ENCODE data around the gene KHDC3L. TPM values are rescaled to one million over a fixed set of nuclear protein-coding genes. Genes with fewer than 3 reads are reported as not detected.

KHDC3L gene
- total and polyA plus RNA-seq, 2 of the 13 experiments (the other 11 are each of a cell fraction or from before 2014, with no cell fraction given) = not detected

DNA sequence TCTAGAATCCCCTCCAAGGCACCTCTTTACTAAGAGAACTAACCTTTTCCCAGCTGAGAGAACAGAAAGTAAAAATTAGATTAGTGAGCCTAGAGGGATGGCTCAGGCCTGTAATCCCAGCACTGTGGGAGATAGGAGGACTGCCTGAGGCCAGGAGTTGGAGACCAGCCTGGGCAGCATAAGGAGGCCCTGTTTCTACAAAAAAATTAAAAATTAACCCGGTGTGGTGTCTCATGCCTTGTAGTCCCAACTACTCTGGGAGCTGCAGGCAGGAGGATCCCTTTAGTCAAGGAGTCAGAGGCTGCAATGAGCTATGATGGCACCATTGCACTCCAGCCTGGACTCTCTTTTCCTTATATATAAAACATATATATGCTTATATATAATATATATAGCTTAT is 12.8 kb downstream of the KHDC3L start (continued):
- TF ChIP-seq, protein P1, sequence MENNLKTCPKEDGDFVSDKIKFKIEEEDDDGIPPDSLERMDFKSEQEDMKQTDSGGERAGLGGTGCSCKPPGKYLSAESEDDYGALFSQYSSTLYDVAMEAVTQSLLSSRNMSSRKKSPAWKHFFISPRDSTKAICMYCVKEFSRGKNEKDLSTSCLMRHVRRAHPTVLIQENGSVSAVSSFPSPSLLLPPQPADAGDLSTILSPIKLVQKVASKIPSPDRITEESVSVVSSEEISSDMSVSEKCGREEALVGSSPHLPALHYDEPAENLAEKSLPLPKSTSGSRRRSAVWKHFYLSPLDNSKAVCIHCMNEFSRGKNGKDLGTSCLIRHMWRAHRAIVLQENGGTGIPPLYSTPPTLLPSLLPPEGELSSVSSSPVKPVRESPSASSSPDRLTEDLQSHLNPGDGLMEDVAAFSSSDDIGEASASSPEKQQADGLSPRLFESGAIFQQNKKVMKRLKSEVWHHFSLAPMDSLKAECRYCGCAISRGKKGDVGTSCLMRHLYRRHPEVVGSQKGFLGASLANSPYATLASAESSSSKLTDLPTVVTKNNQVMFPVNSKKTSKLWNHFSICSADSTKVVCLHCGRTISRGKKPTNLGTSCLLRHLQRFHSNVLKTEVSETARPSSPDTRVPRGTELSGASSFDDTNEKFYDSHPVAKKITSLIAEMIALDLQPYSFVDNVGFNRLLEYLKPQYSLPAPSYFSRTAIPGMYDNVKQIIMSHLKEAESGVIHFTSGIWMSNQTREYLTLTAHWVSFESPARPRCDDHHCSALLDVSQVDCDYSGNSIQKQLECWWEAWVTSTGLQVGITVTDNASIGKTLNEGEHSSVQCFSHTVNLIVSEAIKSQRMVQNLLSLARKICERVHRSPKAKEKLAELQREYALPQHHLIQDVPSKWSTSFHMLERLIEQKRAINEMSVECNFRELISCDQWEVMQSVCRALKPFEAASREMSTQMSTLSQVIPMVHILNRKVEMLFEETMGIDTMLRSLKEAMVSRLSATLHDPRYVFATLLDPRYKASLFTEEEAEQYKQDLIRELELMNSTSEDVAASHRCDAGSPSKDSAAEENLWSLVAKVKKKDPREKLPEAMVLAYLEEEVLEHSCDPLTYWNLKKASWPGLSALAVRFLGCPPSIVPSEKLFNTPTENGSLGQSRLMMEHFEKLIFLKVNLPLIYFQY (CRISPR knock-in tag; IDR thresholded peaks at IDR 0.05; ENCODE audit: borderline replicate concordance) = no peak
- no peak for TF ChIP-seq FOXA3 (CRISPR knock-in tag; IDR thresholded peaks at IDR 0.05)
- no peak for TF ChIP-seq SNRNP70 (IDR thresholded peaks at IDR 0.05; ENCODE audit: low read depth, low read length)
- no peak for TF ChIP-seq ZNF782 (CRISPR knock-in tag; IDR thresholded peaks at IDR 0.05; ENCODE audit: borderline replicate concordance)
- no peak for TF ChIP-seq U2AF2 (IDR thresholded peaks at IDR 0.05; ENCODE audit: low read depth, low read length)
- TF ChIP-seq, protein P2, sequence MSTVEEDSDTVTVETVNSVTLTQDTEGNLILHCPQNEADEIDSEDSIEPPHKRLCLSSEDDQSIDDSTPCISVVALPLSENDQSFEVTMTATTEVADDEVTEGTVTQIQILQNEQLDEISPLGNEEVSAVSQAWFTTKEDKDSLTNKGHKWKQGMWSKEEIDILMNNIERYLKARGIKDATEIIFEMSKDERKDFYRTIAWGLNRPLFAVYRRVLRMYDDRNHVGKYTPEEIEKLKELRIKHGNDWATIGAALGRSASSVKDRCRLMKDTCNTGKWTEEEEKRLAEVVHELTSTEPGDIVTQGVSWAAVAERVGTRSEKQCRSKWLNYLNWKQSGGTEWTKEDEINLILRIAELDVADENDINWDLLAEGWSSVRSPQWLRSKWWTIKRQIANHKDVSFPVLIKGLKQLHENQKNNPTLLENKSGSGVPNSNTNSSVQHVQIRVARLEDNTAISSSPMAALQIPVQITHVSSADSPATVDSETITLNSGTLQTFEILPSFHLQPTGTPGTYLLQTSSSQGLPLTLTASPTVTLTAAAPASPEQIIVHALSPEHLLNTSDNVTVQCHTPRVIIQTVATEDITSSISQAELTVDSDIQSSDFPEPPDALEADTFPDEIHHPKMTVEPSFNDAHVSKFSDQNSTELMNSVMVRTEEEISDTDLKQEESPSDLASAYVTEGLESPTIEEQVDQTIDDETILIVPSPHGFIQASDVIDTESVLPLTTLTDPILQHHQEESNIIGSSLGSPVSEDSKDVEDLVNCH (CRISPR knock-in tag; IDR thresholded peaks at IDR 0.05) = no peak

DNA sequence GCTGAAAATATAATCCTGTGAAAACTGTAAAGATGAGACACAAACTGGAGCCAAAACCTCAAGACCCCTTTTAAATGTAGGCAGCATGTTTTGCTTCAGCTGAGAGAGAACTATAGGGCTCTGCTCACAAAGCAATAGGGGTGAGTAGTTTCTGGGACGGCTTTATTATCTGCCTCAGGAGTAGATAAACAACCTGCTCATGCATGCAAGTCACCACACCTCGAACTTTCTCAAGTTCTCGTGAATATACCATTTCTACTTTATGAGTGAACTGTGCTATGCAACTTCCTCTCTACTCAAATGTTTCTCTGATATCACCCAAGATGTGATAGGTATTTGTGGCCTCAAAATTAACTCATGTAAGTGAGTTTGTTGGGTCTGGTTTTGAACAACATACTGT is 14.8 kb downstream of the KHDC3L start:
- Histone ChIP-seq H4K20me1 (ENCODE audit: insufficient read depth, low read length) (no peaks in the 10 kb centered on the region), H3K9me3 (ENCODE audit: low read length) (0 out of 2 replicates have a peak, but pooled peaks cover 3% of the 10 kb centered on the region), H3K4me2 (ENCODE audit: low read depth, low read length) (no peak overlapping the region), H3K4me3 (replicated peaks in 1 of 3; ENCODE audit: insufficient read depth in 1 of 3, low read depth in 2 of 3, low read length in 3 of 3) (no peak overlapping the region), H3K27me3 (ENCODE audit: control insufficient read depth in 1 of 2, insufficient read depth in 2 of 2, low read length in 2 of 2) (no peaks in the 10 kb centered on the region), H3K27ac (ENCODE audit: extremely low read length, insufficient read depth, low read length) (no peak overlapping the region), H3K36me3 (replicated peaks in 1 of 2; ENCODE audit: control insufficient read depth in 1 of 2, insufficient read depth in 2 of 2, low read length in 2 of 2) (no peaks in the 10 kb centered on the region), H3K79me2 (ENCODE audit: insufficient read depth, low read length) (no peaks in the 10 kb centered on the region), H2AFZ (ENCODE audit: low read length) (no peak overlapping the region), H3K9ac (ENCODE audit: insufficient read depth, low read depth, low read length) (no peak overlapping the region), H3K4me1 (ENCODE audit: insufficient read depth, low read length) (peaks cover 6% of the 10 kb centered on the region)
- TF ChIP-seq TBX2 (CRISPR knock-in tag; IDR thresholded peaks at IDR 0.05; ENCODE audit: borderline replicate concordance) (no peak), ZNF75D (CRISPR knock-in tag; IDR thresholded peaks at IDR 0.05; ENCODE audit: borderline replicate concordance) (no peak), MIER2 (CRISPR knock-in tag; IDR thresholded peaks at IDR 0.05) (no peak), ZNF12 (CRISPR knock-in tag; IDR thresholded peaks at IDR 0.05) (no peak), KLF12 (CRISPR knock-in tag; IDR thresholded peaks at IDR 0.05; ENCODE audit: borderline replicate concordance) (no peak), HOXA9 (CRISPR knock-in tag; IDR thresholded peaks at IDR 0.05; ENCODE audit: borderline replicate concordance) (no peak), ZC3H4 (CRISPR knock-in tag; IDR thresholded peaks at IDR 0.05; ENCODE audit: borderline replicate concordance) (no peak)
- TF ChIP-seq, protein P3, sequence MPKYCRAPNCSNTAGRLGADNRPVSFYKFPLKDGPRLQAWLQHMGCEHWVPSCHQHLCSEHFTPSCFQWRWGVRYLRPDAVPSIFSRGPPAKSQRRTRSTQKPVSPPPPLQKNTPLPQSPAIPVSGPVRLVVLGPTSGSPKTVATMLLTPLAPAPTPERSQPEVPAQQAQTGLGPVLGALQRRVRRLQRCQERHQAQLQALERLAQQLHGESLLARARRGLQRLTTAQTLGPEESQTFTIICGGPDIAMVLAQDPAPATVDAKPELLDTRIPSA (CRISPR knock-in tag; IDR thresholded peaks at IDR 0.05; ENCODE audit: borderline replicate concordance) = no peak
- TF ChIP-seq, protein P4, sequence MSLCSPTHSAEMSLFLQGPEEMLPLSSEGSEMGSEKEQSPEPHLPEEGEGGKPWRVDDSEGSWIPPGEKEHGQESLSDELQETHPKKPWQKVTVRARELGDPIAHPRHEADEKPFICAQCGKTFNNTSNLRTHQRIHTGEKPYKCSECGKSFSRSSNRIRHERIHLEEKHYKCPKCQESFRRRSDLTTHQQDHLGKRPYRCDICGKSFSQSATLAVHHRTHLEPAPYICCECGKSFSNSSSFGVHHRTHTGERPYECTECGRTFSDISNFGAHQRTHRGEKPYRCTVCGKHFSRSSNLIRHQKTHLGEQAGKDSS (CRISPR knock-in tag; IDR thresholded peaks at IDR 0.05; ENCODE audit: borderline replicate concordance, low read depth) = no peak
- ChIA-PET CTCF (ENCODE audit: low intra/inter-chr PET ratio, low total read pairs) (no interaction called here), POLR2A (no interaction called here)
- no peak for ATAC-seq
- FAIRE-seq = no peak
- intact Hi-C loops (cut with micrococcal nuclease; ENCODE audit: unreplicated experiment) (no loop called here), in situ Hi-C loops (cut with HindIII; ENCODE audit: extremely low pct_ligation_motif_present, low pct_unique_long_range_greater_than_20kb) (no loop called here)
- DNase-seq (ENCODE audit: low spot score) = no peak
- BruUV-seq (replicated peaks) = no TSS peak
- 19% methylated on average over 3 of the region's 3 CpGs for WGBS (ENCODE audit: low lambda C conversion rate)
